CD4-positive, alpha-beta T cell treated with Interleukin-4 for 4 hours (primary cell): ENCODE data around the gene RHBDD2.
"Not testable (repeated sequence)": the region's sequence is repeated elsewhere in the genome, so short reads cannot be mapped to it uniquely, and the experiment has no call there.

Experiments used
- DNase-seq: peaks from one replicate; pipeline ENCODE4 v3.0.0-alpha.2; 2020

The RHBDD2 gene

GRCh38 chr7:75878769-75879611, at the start of gene RHBDD2:
Gene RHBDD2, plus strand, starts transcription at chr7:75879034. Its CDS starts 49 bp downstream, at chr7:75879083.
- peak; percentile 96 for DNase-seq

- DNase-seq: not testable (repeated sequence)
Observed at GRCh38 chr7:75829656-75830055, 49.2 kb upstream of the RHBDD2 start.

GRCh38 chr7:75830978-75831377, 47.9 kb upstream of the RHBDD2 start:
- no peak for DNase-seq

GRCh38 chr7:75833662-75834061, 45.2 kb upstream of the RHBDD2 start:
- DNase-seq: not testable (repeated sequence)

- no peak for DNase-seq
Observed at GRCh38 chr7:75835688-75836285, 43.0 kb upstream of the RHBDD2 start.

GRCh38 chr7:75836798-75837197, 42.0 kb upstream of the RHBDD2 start:
- DNase-seq: no peak

- not testable (repeated sequence) for DNase-seq
Observed at GRCh38 chr7:75838281-75838930, 40.4 kb upstream of the RHBDD2 start.

GRCh38 chr7:75840029-75840428, 38.8 kb upstream of the RHBDD2 start:
- no peak for DNase-seq

- DNase-seq: no peak
Observed at GRCh38 chr7:75842836-75843446, 35.9 kb upstream of the RHBDD2 start.

GRCh38 chr7:75843613-75844116, 35.2 kb upstream of the RHBDD2 start:
- DNase-seq: no peak

GRCh38 chr7:75844158-75844557, 34.7 kb upstream of the RHBDD2 start:
- DNase-seq: no peak

- DNase-seq: not testable (repeated sequence)
Observed at GRCh38 chr7:75845132-75845531, 33.7 kb upstream of the RHBDD2 start.

GRCh38 chr7:75847707-75848106, 31.1 kb upstream of the RHBDD2 start:
- no peak for DNase-seq

- DNase-seq: no peak
Observed at GRCh38 chr7:75849573-75849972, 29.3 kb upstream of the RHBDD2 start.

- no peak for DNase-seq
Observed at GRCh38 chr7:75850235-75850634, 28.6 kb upstream of the RHBDD2 start.

- no peak for DNase-seq
Observed at GRCh38 chr7:75854233-75854632, 24.6 kb upstream of the RHBDD2 start.

GRCh38 chr7:75854813-75855345, 24.0 kb upstream of the RHBDD2 start:
- DNase-seq: not testable (repeated sequence)

GRCh38 chr7:75856536-75856935, 22.3 kb upstream of the RHBDD2 start:
- no peak for DNase-seq

GRCh38 chr7:75858410-75858809, 20.4 kb upstream of the RHBDD2 start:
- DNase-seq: no peak

GRCh38 chr7:75861636-75862035, 17.2 kb upstream of the RHBDD2 start:
- no peak for DNase-seq

GRCh38 chr7:75864251-75864650, 14.6 kb upstream of the RHBDD2 start:
- DNase-seq: not testable (repeated sequence)

GRCh38 chr7:75866114-75866488, 12.7 kb upstream of the RHBDD2 start:
- DNase-seq: no peak
